ENCODE results near the gene TAF9B. TPM values are rescaled to one million over a fixed set of nuclear protein-coding genes. Genes with fewer than 3 reads are reported as not detected.
A peak's percentile ranks its signal among the peaks of the same experiment; 100 is the strongest.

Gene TAF9B
- total RNA-seq (2021) = 16.7 to 20.2 TPM (median 17.3 TPM) in 3 replicates
- percentile 74 among the genes with signal in this experiment for Bru-seq, nascent RNA
- long read RNA-seq, experiment 1, transcript TAF9B-201 (7 exons, 2,713 nt) = major isoform, 198 of 216 reads
- long read RNA-seq, experiment 1, partial matches to known transcripts = 3 of 216 reads
- long read RNA-seq, experiment 1, other reads (novel, unspliced or antisense) = 15 of 216 reads
- long read RNA-seq, experiment 2, transcript TAF9B-201 (7 exons, 2,713 nt) = major isoform, 21 of 31 reads
- long read RNA-seq, experiment 2, partial matches to known transcripts = 4 of 31 reads
- long read RNA-seq, experiment 2, other reads (novel, unspliced or antisense) = 6 of 31 reads
- long read RNA-seq, experiment 3, transcript TAF9B-201 (7 exons, 2,713 nt) = major isoform, 88 of 91 reads
- long read RNA-seq, experiment 3, partial matches to known transcripts = 1 of 91 reads
- long read RNA-seq, experiment 3, other reads (novel, unspliced or antisense) = 2 of 91 reads

- peaks cover 8% of the 10 kb centered on the region for H3K9me3 Mint-ChIP-seq
- peak within 1 kb of the TSS; percentile 84 for H3K4me3 Mint-ChIP-seq
- no peaks in the 10 kb centered on the region for H3K27me3 Mint-ChIP-seq (ENCODE audit: low read depth)
- peak; percentile 99 for ATAC-seq
- H3K36me3 Mint-ChIP-seq = peaks cover 5% of the 10 kb centered on the region; the same call in 1 of the 2 replicates
- DNase-seq (ENCODE audit: low spot score) = peak; percentile 84
- ChIA-PET CTCF (no interaction called here), POLR2A (no interaction called here)
- 0 out of 2 replicates have a peak, but pooled peaks cover 4% of the 10 kb centered on the region for H3K4me1 Mint-ChIP-seq
- H3K27ac Mint-ChIP-seq = no peak within 1 kb of the TSS; the same call in 1 of the 2 replicates
- TF ChIP-seq PRDM15 (CRISPR knock-in tag; IDR thresholded peaks at IDR 0.05) = no peak
- TF ChIP-seq, protein P1, sequence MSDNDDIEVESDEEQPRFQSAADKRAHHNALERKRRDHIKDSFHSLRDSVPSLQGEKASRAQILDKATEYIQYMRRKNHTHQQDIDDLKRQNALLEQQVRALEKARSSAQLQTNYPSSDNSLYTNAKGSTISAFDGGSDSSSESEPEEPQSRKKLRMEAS (CRISPR knock-in tag; IDR thresholded peaks at IDR 0.05) = peak; percentile 52; the same call in 1 of the 2 replicates
- TF ChIP-seq CDX4 (CRISPR knock-in tag; IDR thresholded peaks at IDR 0.05; ENCODE audit: borderline replicate concordance) = no peak
- TF ChIP-seq ERG (CRISPR knock-in tag; IDR thresholded peaks at IDR 0.05) = no peak
- TF ChIP-seq NR2C2 (CRISPR knock-in tag; IDR thresholded peaks at IDR 0.05) = no peak
- TF ChIP-seq E2F4 (CRISPR knock-in tag; IDR thresholded peaks at IDR 0.05; ENCODE audit: borderline replicate concordance, low read depth) = no peak
- TF ChIP-seq, protein P2, sequence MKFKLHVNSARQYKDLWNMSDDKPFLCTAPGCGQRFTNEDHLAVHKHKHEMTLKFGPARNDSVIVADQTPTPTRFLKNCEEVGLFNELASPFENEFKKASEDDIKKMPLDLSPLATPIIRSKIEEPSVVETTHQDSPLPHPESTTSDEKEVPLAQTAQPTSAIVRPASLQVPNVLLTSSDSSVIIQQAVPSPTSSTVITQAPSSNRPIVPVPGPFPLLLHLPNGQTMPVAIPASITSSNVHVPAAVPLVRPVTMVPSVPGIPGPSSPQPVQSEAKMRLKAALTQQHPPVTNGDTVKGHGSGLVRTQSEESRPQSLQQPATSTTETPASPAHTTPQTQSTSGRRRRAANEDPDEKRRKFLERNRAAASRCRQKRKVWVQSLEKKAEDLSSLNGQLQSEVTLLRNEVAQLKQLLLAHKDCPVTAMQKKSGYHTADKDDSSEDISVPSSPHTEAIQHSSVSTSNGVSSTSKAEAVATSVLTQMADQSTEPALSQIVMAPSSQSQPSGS (CRISPR knock-in tag; IDR thresholded peaks at IDR 0.05; ENCODE audit: borderline replicate concordance, low read depth) = no peak
- TF ChIP-seq CBFB (CRISPR knock-in tag; IDR thresholded peaks at IDR 0.05; ENCODE audit: low read depth) = no peak
- TF ChIP-seq KAT7 (CRISPR knock-in tag; IDR thresholded peaks at IDR 0.05; ENCODE audit: borderline replicate concordance) = no peak
- TF ChIP-seq JAZF1 (CRISPR knock-in tag; IDR thresholded peaks at IDR 0.05) = no peak
- no peak for TF ChIP-seq IRF2 (CRISPR knock-in tag; IDR thresholded peaks at IDR 0.05; ENCODE audit: borderline replicate concordance, low read depth)
- no peak for TF ChIP-seq TEAD4 (CRISPR knock-in tag; IDR thresholded peaks at IDR 0.05)
- TF ChIP-seq CREB1 (CRISPR knock-in tag; IDR thresholded peaks at IDR 0.05) = no peak
- no peak for TF ChIP-seq NR1H2 (CRISPR knock-in tag; IDR thresholded peaks at IDR 0.05)
- TF ChIP-seq, protein P3, sequence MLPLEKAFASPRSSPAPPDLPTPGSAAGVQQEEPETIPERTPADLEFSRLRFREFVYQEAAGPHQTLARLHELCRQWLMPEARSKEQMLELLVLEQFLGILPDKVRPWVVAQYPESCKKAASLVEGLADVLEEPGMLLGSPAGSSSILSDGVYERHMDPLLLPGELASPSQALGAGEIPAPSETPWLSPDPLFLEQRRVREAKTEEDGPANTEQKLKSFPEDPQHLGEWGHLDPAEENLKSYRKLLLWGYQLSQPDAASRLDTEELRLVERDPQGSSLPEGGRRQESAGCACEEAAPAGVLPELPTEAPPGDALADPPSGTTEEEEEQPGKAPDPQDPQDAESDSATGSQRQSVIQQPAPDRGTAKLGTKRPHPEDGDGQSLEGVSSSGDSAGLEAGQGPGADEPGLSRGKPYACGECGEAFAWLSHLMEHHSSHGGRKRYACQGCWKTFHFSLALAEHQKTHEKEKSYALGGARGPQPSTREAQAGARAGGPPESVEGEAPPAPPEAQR (CRISPR knock-in tag; IDR thresholded peaks at IDR 0.05) = no peak
- no peak for TF ChIP-seq STAT6 (CRISPR knock-in tag; conservative IDR thresholded peaks at IDR 0.05; ENCODE audit: low read depth)
- TF ChIP-seq ZMAT4 (CRISPR knock-in tag; IDR thresholded peaks at IDR 0.05) = peak; percentile 52; the same call in 1 of the 2 replicates
- no peak for TF ChIP-seq USF2 (CRISPR knock-in tag; IDR thresholded peaks at IDR 0.05)
- no peak; the same call in 1 of the 2 replicates for TF ChIP-seq SP1 (CRISPR knock-in tag; conservative IDR thresholded peaks at IDR 0.05)
Measured at GRCh38 chrX:78139160-78140123, at the start of gene TAF9B. Gene TAF9B, minus strand, starts transcription at chrX:78139650. Its CDS starts 39 bp downstream, at chrX:78139611.

Measured in WTC11 (cell line).